ENCODE results near the gene RAD23A.
"Not testable (repeated sequence)": the region's sequence is repeated elsewhere in the genome, so short reads cannot be mapped to it uniquely, and the experiment has no call there.

Gene RAD23A

DNA sequence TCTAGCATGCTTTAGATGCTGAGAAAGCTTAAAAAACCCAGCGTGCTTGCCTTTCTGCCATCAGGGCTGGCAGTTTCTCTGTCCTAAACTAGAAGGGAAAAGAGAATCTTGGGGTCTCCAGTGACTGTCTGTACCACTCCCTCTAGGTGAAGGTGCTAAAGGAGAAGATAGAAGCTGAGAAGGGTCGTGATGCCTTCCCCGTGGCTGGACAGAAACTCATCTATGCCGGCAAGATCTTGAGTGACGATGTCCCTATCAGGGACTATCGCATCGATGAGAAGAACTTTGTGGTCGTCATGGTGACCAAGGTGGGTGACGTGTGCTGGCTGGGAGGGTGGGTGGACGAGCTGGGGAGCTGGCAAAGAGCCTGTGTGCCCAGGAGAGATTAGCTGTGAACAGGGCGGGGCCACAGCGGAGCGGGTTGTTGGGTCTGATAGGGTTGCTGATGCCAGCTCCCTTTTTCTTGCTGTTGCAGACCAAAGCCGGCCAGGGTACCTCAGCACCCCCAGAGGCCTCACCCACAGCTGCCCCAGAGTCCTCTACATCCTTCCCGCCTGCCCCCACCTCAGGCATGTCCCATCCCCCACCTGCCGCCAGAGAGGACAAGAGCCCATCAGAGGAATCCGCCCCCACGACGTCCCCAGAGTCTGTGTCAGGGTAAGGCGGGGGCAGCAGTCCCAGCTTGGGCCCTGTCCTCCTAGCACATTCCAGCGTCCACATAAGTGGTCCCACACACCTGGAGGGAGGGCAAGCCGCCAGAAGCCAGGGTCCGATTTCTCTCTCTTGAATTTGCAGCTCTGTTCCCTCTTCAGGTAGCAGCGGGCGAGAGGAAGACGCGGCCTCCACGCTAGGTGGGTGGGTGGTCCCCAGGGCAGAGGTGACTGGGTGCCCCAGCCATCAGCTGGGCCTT, 2.3 kb downstream of the RAD23A start:
- TF ChIP-seq MYC (IDR thresholded peaks at IDR 0.05; ENCODE audit: low read depth, low read length) (no peak), POLR2A (IDR thresholded peaks at IDR 0.05; ENCODE audit: extremely low read depth, insufficient read length) (no peak)
- TF ChIP-seq, protein P1, sequence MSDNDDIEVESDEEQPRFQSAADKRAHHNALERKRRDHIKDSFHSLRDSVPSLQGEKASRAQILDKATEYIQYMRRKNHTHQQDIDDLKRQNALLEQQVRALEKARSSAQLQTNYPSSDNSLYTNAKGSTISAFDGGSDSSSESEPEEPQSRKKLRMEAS (IDR thresholded peaks at IDR 0.05; ENCODE audit: low read depth, low read length) = no peak
- TF ChIP-seq, protein P2, sequence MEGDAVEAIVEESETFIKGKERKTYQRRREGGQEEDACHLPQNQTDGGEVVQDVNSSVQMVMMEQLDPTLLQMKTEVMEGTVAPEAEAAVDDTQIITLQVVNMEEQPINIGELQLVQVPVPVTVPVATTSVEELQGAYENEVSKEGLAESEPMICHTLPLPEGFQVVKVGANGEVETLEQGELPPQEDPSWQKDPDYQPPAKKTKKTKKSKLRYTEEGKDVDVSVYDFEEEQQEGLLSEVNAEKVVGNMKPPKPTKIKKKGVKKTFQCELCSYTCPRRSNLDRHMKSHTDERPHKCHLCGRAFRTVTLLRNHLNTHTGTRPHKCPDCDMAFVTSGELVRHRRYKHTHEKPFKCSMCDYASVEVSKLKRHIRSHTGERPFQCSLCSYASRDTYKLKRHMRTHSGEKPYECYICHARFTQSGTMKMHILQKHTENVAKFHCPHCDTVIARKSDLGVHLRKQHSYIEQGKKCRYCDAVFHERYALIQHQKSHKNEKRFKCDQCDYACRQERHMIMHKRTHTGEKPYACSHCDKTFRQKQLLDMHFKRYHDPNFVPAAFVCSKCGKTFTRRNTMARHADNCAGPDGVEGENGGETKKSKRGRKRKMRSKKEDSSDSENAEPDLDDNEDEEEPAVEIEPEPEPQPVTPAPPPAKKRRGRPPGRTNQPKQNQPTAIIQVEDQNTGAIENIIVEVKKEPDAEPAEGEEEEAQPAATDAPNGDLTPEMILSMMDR (IDR thresholded peaks at IDR 0.05; ENCODE audit: low read depth, low read length) = no peak
- no peak overlapping the region for H3K4me3 ChIP-seq (ENCODE audit: low read depth, low read length)
- DNase-seq (ENCODE audit: low read depth) = no peak

DNA sequence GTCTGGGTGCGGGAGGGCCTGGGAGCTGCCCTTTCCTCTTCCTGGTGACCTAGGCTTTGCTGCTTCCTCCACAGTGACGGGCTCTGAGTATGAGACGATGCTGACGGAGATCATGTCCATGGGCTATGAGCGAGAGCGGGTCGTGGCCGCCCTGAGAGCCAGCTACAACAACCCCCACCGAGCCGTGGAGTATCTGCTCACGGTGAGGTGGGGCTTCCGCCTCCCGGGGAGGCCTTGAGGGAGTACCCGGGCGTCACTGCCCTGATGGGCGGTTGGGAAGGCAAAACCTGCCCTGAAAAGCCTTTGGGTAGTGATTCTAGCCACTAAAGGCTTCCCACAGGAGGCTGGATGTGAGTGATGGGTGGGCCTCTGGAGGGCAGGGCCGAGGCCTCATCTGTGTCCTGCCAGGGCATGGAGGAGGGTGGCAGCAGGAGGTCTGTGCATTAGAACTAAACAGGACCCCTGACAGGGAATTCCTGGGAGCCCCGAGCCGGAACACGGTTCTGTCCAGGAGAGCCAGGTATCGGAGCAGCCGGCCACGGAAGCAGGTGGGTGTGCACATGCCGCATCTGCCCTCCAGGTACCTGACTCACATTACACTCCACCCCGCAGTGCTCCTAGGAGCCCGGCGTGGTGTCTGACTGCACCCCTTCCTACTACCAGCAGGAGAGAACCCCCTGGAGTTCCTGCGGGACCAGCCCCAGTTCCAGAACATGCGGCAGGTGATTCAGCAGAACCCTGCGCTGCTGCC, 3.1 kb downstream of the RAD23A start:
- TF ChIP-seq MYC (IDR thresholded peaks at IDR 0.05; ENCODE audit: low read depth, low read length) = no peak
- no peak for TF ChIP-seq POLR2A (IDR thresholded peaks at IDR 0.05; ENCODE audit: extremely low read depth, insufficient read length)
- TF ChIP-seq, protein P1 (IDR thresholded peaks at IDR 0.05; ENCODE audit: low read depth, low read length) = no peak
- TF ChIP-seq, protein P2 (IDR thresholded peaks at IDR 0.05; ENCODE audit: low read depth, low read length) = no peak
- DNase-seq (ENCODE audit: low read depth) = no peak
- H3K4me3 ChIP-seq (ENCODE audit: low read depth, low read length) = no peak overlapping the region

DNA sequence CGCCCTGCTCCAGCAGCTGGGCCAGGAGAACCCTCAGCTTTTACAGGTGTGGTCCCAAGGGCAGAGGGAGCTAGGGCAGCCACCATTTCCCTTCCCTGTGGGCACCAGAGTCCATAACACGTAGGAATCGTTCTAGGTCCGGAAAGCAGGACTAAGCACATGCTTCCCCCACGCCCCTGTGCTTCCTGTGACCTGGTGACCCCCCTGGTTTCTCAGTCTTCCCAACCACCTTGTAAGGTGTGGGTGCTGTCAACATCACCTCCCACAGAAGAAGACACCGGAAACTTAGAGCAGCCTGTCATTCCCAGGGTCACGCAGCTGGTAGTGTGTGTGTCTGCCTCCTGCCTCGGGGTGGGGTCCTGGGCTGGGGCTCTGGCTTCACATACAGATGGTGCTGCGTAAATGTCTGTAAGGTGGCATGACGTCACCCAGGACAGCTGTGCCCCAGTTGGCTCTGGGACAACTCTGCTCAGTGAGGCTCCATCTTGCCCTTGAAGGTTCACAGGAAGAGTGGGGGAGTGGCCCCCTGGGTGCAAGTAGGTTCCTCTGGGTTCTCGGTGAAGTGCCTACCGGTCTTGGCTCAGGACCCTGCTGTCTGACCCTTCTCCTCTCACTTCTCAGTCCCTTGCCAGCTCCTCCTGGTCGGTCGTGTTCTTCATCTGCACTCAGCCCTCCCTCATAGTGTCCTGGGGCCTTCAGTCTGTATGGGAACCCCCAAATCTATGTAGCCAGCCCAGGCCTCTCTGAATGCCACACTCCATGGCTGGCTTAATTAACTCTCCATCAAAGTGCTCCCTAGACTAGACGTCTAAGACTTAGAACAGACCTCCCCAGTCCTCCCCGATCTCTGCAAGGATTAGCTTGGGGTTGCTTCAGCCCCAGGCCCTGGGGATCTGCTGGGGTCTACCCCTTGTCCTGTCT, 4.0 kb downstream of the RAD23A start:
- DNase-seq (ENCODE audit: low read depth) = no peak
- no peak overlapping the region for H3K4me3 ChIP-seq (ENCODE audit: low read depth, low read length)
- TF ChIP-seq, protein P1 (IDR thresholded peaks at IDR 0.05; ENCODE audit: low read depth, low read length) = no peak
- TF ChIP-seq POLR2A (IDR thresholded peaks at IDR 0.05; ENCODE audit: extremely low read depth, insufficient read length) = no peak
- no peak for TF ChIP-seq MYC (IDR thresholded peaks at IDR 0.05; ENCODE audit: low read depth, low read length)
- TF ChIP-seq, protein P2 (IDR thresholded peaks at IDR 0.05; ENCODE audit: low read depth, low read length) = no peak

DNA sequence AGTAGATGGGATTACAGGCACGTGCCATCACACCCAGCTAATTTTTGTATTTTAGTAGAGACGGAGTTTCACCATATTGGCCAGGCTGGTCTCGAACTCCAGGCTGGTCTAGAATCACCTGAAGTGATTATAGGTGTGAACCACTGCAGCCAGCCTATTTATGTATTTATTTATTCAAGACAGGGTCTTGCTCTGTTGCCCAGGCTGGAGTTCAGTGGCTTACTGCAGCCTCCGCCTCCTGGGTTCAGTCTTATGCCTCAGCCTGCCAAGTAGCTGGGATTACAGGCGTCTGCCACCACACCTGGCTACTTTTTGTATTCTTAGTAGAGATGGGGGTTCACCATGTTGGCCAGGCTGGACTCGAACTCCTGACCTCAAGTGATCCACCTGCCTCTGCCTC, 6.4 kb downstream of the RAD23A start:
- H3K4me3 ChIP-seq (ENCODE audit: low read depth, low read length); DNase-seq (ENCODE audit: low read depth): not testable (repeated sequence)

DNA sequence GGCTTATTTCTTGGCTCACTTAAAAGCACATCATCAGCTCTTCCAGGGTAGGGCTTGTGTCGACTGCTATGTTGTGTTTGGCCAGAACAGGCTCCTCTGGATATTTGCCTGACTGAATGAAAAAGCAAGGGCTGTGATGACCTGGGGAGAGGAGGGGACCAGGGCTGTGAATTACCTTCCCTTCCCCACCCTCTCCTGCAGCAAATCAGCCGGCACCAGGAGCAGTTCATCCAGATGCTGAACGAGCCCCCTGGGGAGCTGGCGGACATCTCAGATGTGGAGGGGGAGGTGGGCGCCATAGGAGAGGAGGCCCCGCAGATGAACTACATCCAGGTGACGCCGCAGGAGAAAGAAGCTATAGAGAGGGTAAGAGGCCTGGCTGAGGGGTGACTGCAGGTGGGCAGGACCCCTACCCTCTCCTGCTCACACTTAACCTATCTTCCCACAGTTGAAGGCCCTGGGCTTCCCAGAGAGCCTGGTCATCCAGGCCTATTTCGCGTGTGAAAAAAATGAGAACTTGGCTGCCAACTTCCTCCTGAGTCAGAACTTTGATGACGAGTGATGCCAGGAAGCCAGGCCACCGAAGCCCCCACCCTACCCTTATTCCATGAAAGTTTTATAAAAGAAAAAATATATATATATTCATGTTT, 7.0 kb downstream of the RAD23A start:
- TF ChIP-seq, protein P1 (IDR thresholded peaks at IDR 0.05; ENCODE audit: low read depth, low read length) = no peak
- no peak for TF ChIP-seq MYC (IDR thresholded peaks at IDR 0.05; ENCODE audit: low read depth, low read length)
- TF ChIP-seq, protein P2 (IDR thresholded peaks at IDR 0.05; ENCODE audit: low read depth, low read length) = no peak
- no peak for TF ChIP-seq POLR2A (IDR thresholded peaks at IDR 0.05; ENCODE audit: extremely low read depth, insufficient read length)
- no peak overlapping the region for H3K4me3 ChIP-seq (ENCODE audit: low read depth, low read length)
- DNase-seq (ENCODE audit: low read depth) = no peak
